ENCODE results near the gene SPATA33.
"Not testable (repeated sequence)": the region's sequence is repeated elsewhere in the genome, so short reads cannot be mapped to it uniquely, and the experiment has no call there.

Gene SPATA33

DNA sequence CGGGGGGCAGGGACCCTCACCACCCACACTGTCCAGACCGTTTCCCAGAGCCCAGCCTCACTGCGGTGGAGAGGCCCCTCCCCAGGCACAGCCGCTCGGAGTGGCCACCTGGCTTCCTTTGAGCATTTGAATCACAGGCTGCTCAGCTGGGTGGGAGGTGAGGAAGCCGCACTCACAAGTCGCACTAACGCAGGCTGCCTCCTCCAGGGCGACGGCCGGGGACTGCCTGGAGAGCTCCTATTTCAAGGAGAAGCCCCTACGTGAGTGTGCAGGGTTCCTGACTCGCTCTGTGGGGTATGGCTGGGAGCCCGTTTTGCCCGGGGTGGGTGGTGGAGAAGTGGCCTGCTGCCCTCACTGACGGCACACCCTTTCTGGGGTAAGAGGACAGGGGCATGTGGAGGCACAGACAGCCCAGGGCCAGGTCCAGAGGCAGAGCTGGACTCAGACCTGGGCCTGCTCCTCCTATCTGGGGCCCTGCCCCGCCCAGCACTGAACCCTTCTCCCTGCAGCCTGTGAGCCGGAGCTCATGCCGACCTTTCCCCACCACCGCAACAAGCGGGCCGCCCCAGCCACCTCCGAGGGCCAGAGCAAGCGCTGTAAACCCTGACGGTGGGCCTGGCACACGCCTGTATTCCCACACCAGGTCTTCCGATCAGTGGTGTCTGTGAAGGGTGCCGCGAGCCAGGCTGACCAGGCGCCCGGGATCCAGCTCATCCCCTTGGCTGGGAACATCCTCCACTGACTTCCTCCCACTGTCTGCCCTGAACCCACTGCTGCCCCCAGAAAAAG, 37.6 kb downstream of the SPATA33 start:
- DNase-seq, result no peak

- DNase-seq, result no peak
Measured at GRCh38 chr16:89695875-89696669, 38.4 kb downstream of the SPATA33 start.

DNA sequence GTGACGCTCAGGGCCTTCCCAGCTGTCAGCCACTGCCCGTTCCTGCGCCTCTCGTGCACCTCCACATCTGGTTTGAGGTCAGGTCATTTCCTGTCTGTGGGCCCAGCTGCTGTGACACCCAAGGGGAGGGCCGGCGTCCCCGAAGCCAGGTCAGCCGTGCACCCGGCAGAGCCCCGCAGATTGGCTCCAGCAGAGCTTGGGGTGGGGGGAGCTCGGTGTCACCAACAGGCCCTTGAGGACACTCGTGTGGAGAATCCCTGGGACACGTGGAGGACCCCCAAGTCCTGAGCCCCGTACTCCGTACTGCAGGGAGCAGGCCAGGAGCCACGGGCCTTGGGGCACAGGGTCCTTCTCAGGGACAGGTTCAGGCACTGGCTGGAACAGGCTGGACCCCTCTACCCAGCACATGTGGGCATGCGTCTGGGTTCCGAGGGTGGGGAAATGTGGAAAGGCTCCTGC, 39.1 kb downstream of the SPATA33 start:
- DNase-seq, result peak; percentile 38

DNA sequence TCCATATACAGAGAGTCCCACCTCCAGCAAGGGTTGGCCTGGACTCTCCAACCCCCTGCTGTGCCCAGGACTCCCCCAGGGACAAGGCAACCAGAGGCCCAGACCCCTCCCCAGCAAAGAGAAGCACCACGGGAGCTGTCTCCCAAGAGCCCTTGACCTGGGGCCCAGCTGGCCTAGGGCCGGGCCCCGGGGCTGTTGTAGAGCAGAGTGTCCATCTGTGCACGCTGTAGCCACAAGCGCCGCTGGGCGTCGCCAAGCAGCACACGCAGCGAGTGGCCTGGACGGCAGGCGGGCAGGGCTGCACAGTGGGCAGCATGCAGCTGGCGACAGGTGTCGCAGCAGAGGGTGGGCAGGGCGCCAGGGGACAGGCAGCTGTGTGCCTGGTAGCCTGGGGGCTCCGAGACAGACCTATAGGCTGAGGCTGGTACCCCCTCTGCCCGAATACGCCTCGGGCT, 39.6 kb downstream of the SPATA33 start:
- DNase-seq, result no peak

- no peak for DNase-seq
Measured at GRCh38 chr16:89697616-89698331, 40.1 kb downstream of the SPATA33 start.

- not testable (repeated sequence) for DNase-seq
Measured at GRCh38 chr16:89698717-89699116, 41.1 kb downstream of the SPATA33 start.

DNA sequence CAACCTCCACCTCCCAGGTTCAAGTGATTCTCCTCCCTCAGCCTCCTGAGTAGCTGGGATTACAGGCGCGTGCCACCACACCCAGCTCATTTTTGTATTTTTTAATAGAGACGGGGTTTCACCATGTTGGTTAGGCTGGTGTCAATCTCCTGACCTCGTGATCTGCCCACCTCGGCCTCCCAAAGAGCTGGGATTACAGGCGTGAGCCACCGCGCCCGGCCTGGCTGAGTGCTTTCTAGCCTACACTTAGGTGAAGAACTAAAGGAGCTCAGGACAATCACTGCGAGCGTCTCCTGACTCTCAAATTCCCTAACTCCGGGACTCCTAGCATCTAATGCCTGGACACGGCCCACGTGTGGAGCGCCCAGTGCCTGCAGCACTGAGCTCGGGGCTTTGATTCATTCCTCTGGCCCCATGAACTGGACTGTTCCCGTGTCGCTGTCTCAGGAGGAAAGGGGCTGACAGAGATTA, 42.0 kb downstream of the SPATA33 start:
- DNase-seq, result not testable (repeated sequence)

- peak; percentile 99 for DNase-seq
Measured at GRCh38 chr16:89700100-89700648, 42.5 kb downstream of the SPATA33 start.

- DNase-seq, result peak; percentile 61
Measured at GRCh38 chr16:89700649-89701424, 43.2 kb downstream of the SPATA33 start.

DNA sequence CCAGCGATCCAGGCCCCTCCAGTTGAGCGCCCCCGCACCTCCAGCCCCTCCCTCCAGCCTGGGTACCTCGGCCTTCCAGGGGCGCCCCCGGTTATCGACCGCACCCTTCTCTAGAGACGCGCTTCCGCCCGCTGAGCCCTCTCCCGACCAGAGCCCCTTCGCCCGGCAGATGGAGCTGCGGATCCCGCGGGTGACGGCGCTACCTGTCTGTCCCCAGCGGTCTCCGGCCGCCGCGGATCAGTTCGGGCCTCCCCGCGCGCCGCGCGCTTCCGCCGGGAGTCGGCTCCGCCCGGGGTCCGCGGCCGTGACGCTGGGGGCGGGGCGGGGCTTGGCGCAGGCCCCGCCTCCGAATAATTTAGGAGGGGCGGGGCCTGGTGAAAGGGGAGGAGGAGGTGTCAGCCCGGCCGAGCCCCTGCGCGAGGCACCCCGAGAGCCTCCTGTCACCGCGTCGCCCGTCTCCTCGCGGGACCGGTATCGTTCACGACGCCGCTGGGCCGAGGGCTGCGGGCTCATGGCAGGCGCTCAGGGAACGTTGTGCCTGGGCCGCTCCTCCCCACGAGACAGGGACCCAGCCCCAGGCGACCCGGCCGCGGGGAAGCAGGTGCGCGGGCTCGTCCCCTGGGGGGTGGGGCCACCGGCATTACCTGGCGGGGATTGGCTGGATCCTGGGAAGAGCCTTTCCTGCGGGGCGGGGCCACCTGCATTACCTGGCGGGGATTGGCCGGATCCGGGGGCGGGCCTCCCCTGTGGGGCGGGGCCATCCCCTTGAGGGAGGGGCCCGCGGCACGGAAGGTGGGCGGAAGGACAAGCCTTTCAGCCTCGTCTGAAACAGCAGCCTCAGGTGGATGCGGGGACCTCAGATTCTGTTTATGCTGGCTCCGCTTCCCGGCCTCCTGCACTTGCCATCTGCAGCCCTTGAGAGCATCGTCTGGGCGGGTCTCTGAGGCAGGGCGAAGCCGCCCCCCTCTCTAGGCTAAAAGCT, 44.1 kb downstream of the SPATA33 start, which contains the start of gene SPATA2L:
TSS of gene SPATA2L (minus strand) at position 281 of the 982 bp plus-strand sequence. CDS start 473 bp downstream, outside the sequence.
- peak; percentile 98 for DNase-seq

DNA sequence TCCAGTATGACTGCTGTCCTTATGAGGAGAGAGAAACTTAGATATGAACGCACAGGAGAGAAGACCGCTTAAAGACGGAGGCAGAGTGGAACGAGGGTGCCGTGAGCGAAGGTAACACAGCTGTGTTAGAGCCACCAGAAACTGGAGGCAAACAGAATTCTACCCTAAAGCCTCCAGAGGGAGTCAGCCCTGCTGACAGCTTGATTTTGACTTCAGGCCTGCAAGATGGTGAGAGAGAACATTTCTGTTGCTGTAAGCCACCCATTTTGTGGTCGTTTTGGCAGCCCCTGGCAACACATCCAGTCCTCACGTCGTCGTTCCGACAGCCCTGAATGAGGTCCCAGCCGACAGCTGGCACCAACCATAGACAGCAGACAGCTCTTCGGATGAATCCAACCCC, 46.6 kb downstream of the SPATA33 start:
- no peak for DNase-seq

DNA sequence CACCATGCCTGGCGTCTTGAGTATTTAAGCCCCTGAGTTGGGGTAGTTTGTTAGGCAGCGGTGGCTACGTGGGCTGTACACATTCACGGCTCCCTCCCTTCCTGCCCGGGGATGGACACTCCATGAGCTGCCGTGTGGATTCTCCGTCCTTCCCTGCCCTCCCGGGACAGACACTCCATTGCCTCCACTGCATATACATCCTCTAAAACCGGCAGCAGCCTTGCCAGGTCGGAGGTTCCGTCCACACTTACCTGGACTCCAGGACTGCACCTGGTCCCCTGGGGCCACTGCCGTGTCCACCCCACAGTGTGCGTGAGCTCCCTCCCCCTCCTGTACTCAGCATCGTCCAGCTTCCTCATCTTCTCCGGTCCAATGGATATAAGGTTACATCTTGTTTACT, 47.4 kb downstream of the SPATA33 start:
- DNase-seq, result no peak

- DNase-seq, result no peak
Measured at GRCh38 chr16:89706518-89707260, 49.1 kb downstream of the SPATA33 start.

DNA sequence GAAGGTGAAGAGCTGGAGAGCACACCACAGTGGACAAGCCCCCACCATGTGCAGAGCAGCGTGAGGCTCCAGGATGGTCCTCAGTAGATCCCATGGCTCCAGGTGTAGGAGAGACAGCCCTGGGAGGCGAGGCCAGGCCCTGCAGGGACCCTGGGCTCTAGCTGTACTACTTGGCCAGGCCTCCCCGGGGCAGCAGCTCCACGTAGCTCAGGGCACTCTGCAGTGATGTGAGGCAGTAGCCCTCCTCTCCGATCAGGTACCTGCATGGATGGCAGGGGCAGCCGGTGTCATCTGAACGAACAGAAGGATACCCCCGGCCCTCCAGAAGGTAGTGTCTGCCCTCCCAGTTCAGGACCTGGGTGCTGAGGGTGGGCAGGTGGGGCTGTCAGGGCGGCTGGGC, 50.1 kb downstream of the SPATA33 start:
- DNase-seq, result no peak

- no peak for DNase-seq
Measured at GRCh38 chr16:89708481-89708931, 50.9 kb downstream of the SPATA33 start.

DNA sequence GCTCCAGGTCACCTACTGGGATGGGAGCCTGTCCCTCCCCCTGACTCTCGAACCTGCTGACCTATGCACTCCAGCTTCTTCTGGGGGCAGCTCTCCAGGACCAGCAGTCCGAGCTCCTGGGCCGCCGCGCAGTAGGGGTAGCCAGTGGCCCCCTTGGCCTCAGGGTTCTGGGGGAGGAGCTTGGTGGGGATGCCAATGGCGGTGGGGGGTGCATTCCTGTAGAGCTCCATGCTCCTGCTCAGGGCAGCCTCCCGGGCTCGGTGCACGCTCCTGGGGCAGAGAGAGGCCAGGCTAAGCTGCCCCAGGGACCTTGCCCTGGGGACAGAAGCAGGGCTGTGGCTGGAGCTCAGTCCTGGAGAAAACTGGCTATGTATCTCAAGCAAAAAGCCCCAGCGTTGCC, 51.5 kb downstream of the SPATA33 start:
- DNase-seq, result no peak

- DNase-seq, result no peak
Measured at GRCh38 chr16:89709716-89710432, 52.2 kb downstream of the SPATA33 start.

- DNase-seq, result no peak
Measured at GRCh38 chr16:89710709-89711564, 53.3 kb downstream of the SPATA33 start.

Data from stimulated activated CD4-positive, alpha-beta T cell treated with anti-CD3 and anti-CD28 coated beads, Interleukin-15, amount 100 ng/mL, for 24 hours (primary cell).